ENCODE data around the gene TM2D1.

DNA sequence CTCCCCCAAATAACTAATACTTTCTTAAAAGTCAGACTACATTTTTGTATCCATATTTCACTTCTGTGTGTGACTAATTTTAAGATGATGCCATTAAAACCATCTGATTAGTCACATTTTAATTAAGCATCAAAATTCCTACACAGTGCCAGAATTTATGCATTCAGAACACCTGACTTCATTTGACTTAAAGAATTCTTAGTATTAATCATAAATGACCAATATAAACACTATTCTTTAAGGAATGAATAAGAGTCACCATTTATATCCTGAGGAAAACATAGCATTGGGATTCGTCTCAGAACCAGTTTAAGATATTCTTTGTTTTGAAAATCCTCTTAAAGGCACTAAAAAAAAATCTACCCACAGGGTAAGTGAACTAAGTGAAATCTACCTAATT is 37.0 kb downstream of the TM2D1 start:
- TF ChIP-seq, protein P1, sequence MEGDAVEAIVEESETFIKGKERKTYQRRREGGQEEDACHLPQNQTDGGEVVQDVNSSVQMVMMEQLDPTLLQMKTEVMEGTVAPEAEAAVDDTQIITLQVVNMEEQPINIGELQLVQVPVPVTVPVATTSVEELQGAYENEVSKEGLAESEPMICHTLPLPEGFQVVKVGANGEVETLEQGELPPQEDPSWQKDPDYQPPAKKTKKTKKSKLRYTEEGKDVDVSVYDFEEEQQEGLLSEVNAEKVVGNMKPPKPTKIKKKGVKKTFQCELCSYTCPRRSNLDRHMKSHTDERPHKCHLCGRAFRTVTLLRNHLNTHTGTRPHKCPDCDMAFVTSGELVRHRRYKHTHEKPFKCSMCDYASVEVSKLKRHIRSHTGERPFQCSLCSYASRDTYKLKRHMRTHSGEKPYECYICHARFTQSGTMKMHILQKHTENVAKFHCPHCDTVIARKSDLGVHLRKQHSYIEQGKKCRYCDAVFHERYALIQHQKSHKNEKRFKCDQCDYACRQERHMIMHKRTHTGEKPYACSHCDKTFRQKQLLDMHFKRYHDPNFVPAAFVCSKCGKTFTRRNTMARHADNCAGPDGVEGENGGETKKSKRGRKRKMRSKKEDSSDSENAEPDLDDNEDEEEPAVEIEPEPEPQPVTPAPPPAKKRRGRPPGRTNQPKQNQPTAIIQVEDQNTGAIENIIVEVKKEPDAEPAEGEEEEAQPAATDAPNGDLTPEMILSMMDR (IDR thresholded peaks at IDR 0.05) = no peak
- no peak for TF ChIP-seq EZH2phosphoT487 (IDR thresholded peaks at IDR 0.05)

Measured in neural progenitor cell (in vitro differentiated cells).